ENCODE data around the gene MPP3. TPM values are rescaled to one million over a fixed set of nuclear protein-coding genes. Genes with fewer than 3 reads are reported as not detected.

The MPP3 gene
- polyA plus RNA-seq, 1 donor (not counting 4 experiments of a cell fraction or from before 2014, with no cell fraction given): 7.4 TPM

DNA sequence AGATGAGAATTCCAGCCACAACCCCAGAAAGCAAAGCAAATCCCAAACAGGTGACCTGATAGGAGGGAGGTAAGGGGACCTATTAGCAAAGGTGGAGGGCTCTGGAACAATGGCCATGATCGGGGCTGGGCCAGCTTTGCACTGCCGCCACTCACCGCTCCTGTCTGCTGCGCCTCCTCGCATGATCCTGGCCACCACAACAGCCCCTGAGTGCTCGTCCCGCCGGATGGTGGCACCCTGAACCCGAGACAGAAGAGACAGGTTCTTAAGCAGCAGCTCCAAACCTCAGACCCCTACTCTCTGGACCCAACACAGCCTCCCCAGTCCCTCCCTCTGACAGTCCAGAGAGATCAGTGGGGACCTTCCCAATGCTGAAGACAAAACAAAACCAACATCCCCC lies 5.3 kb downstream of the MPP3 start:
- no peak for TF ChIP-seq EZH2 (IDR thresholded peaks at IDR 0.05; ENCODE audit: low read length)
- TF ChIP-seq, protein P1, sequence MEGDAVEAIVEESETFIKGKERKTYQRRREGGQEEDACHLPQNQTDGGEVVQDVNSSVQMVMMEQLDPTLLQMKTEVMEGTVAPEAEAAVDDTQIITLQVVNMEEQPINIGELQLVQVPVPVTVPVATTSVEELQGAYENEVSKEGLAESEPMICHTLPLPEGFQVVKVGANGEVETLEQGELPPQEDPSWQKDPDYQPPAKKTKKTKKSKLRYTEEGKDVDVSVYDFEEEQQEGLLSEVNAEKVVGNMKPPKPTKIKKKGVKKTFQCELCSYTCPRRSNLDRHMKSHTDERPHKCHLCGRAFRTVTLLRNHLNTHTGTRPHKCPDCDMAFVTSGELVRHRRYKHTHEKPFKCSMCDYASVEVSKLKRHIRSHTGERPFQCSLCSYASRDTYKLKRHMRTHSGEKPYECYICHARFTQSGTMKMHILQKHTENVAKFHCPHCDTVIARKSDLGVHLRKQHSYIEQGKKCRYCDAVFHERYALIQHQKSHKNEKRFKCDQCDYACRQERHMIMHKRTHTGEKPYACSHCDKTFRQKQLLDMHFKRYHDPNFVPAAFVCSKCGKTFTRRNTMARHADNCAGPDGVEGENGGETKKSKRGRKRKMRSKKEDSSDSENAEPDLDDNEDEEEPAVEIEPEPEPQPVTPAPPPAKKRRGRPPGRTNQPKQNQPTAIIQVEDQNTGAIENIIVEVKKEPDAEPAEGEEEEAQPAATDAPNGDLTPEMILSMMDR (optimal IDR thresholded peaks at IDR 0.05 in 1 of 3, IDR thresholded peaks at IDR 0.05 in 1 of 3, conservative IDR thresholded peaks at IDR 0.05 in 1 of 3; ENCODE audit: extremely low read depth in 1 of 3, insufficient read depth in 2 of 3, low read length in 3 of 3): no peak
- H3K9me1 ChIP-seq (ENCODE audit: control insufficient read depth, extremely low read depth, insufficient read depth, low read length): no peaks in the 10 kb centered on the region
- DNase-seq (ENCODE audit: low read depth, low spot score): no peak
- no peak overlapping the region for H2AFZ ChIP-seq (ENCODE audit: control insufficient read depth, low read length)
- no peaks in the 10 kb centered on the region for H3K27me3 ChIP-seq (ENCODE audit: control insufficient read depth, extremely low read depth, insufficient read depth, low read length)
- FAIRE-seq: no peak
- no peaks in the 10 kb centered on the region for H3K9me3 ChIP-seq (ENCODE audit: control insufficient read depth, low read depth, low read length)
- dilution Hi-C loops (cut with MboI; ENCODE audit: extremely low pct_ligation_motif_present, low sequenced_read_pairs): no loop called here
- H3K4me3 ChIP-seq (ENCODE audit: control insufficient read depth in 2 of 3, extremely low read depth in 1 of 3, insufficient read depth in 2 of 3, low read depth in 1 of 3, low read length in 3 of 3): no peak overlapping the region
- no peak overlapping the region for H3K4me2 ChIP-seq (ENCODE audit: control insufficient read depth, extremely low read depth, insufficient read depth, low read depth, low read length)
- no peak overlapping the region for H3K9ac ChIP-seq (ENCODE audit: control insufficient read depth, extremely low read depth, insufficient read depth, low read length)
- H4K20me1 ChIP-seq (ENCODE audit: control insufficient read depth, extremely low read depth, insufficient read depth, low read length): no peaks in the 10 kb centered on the region
- H3K36me3 ChIP-seq (ENCODE audit: control insufficient read depth in 2 of 2, extremely low read depth in 1 of 2, insufficient read depth in 2 of 2, low read length in 2 of 2): peaks cover 15 to 30% of the 10 kb centered on the region in 2 experiments
- H3K27ac ChIP-seq (ENCODE audit: control insufficient read depth, insufficient read depth, low read length): no peak overlapping the region
- H3K79me2 ChIP-seq (ENCODE audit: control insufficient read depth, insufficient read depth, low read length): no peaks in the 10 kb centered on the region
- H3K4me1 ChIP-seq (ENCODE audit: control insufficient read depth, extremely low read depth, insufficient read depth, low read length): peaks cover 11% of the 10 kb centered on the region

DNA sequence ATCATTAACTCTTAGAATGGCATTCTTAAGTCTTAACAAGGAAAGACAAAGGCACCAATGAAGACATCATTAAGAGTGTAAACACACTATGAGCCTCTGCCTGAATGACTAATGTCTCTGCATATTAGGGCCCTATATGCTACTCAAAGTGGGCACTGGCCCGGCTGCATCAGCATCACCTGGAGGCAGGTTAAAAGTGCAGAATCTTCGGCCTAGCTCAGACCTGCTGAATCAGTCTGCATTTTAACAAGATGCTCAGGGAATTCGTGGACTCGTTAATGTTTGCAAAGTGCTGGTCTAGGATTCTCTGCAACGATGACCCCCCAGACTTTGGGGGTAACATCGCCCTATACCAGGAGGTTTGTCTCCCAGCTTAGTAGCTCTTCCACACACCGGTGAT lies 6.7 kb downstream of the MPP3 start:
- no peaks in the 10 kb centered on the region for H4K20me1 ChIP-seq (ENCODE audit: control insufficient read depth, extremely low read depth, insufficient read depth, low read length)

More for the DNA sequence above, 6.7 kb downstream of the MPP3 start:
- TF ChIP-seq, protein P1 (optimal IDR thresholded peaks at IDR 0.05 in 1 of 3, IDR thresholded peaks at IDR 0.05 in 1 of 3, conservative IDR thresholded peaks at IDR 0.05 in 1 of 3; ENCODE audit: extremely low read depth in 1 of 3, insufficient read depth in 2 of 3, low read length in 3 of 3): no peak
- no peak for TF ChIP-seq EZH2 (IDR thresholded peaks at IDR 0.05; ENCODE audit: low read length)
- Histone ChIP-seq H3K4me1 (ENCODE audit: control insufficient read depth, extremely low read depth, insufficient read depth, low read length) (peaks cover 4% of the 10 kb centered on the region), H3K36me3 (ENCODE audit: control insufficient read depth in 2 of 2, extremely low read depth in 1 of 2, insufficient read depth in 2 of 2, low read length in 2 of 2) (peaks cover 15 to 30% of the 10 kb centered on the region in 2 experiments), H2AFZ (ENCODE audit: control insufficient read depth, low read length) (no peak overlapping the region), H3K9ac (ENCODE audit: control insufficient read depth, extremely low read depth, insufficient read depth, low read length) (no peak overlapping the region), H3K9me1 (ENCODE audit: control insufficient read depth, extremely low read depth, insufficient read depth, low read length) (no peaks in the 10 kb centered on the region), H3K9me3 (ENCODE audit: control insufficient read depth, low read depth, low read length) (no peaks in the 10 kb centered on the region), H3K4me3 (ENCODE audit: control insufficient read depth in 2 of 3, extremely low read depth in 1 of 3, insufficient read depth in 2 of 3, low read depth in 1 of 3, low read length in 3 of 3) (no peak overlapping the region), H3K27me3 (ENCODE audit: control insufficient read depth, extremely low read depth, insufficient read depth, low read length) (no peaks in the 10 kb centered on the region), H3K4me2 (ENCODE audit: control insufficient read depth, extremely low read depth, insufficient read depth, low read depth, low read length) (no peak overlapping the region), H3K79me2 (ENCODE audit: control insufficient read depth, insufficient read depth, low read length) (no peaks in the 10 kb centered on the region), H3K27ac (ENCODE audit: control insufficient read depth, insufficient read depth, low read length) (no peak overlapping the region)
- dilution Hi-C loops (cut with MboI; ENCODE audit: extremely low pct_ligation_motif_present, low sequenced_read_pairs): no loop called here
- FAIRE-seq (no peak), DNase-seq (ENCODE audit: low read depth, low spot score) (no peak)

All from keratinocyte (primary cell).